Brain microvascular endothelial cell (primary cell): ENCODE results near the gene GAN.
"Not testable (repeated sequence)": the region's sequence is repeated elsewhere in the genome, so short reads cannot be mapped to it uniquely, and the experiment has no call there.

Experiments
- DNase-seq: peaks from one replicate; pipeline ENCODE4 v3.0.0-alpha.2; 2020
- H3K27ac ChIP-seq: fragments of 250-450 bp; sonication (Bioruptor Pico); 2 replicates; pipeline ENCODE4 v1.5.1; 2020; ENCODE audit warnings: mild to moderate bottlenecking, moderate library complexity
- H3K27me3 ChIP-seq: fragments of 250-450 bp; sonication (Bioruptor Pico); replicated peaks from 2 replicates; pipeline ENCODE4 v1.5.1; 2020; ENCODE audit warnings: mild to moderate bottlenecking
- H3K36me3 ChIP-seq: fragments of 250-450 bp; sonication (Bioruptor Pico); replicated peaks from 2 replicates; pipeline ENCODE4 v1.5.1; 2020; ENCODE audit warnings: mild to moderate bottlenecking
- H3K4me3 ChIP-seq: 2 replicates; pipeline ENCODE4 v1.5.1; 2011; ENCODE audit warnings: low read depth, mild to moderate bottlenecking, control low read depth, low read length, moderate library complexity
- in situ Hi-C: cut with HindIII; loops from 2 replicates; pipeline ENCODE4 v1.10.0; 2017; ENCODE audit warnings: low sequenced_read_pairs, low pct_ligation_motif_present
- TF ChIP-seq, protein P1 (sequence below): IDR thresholded peaks from 2 replicates; pipeline ENCODE4 v1.5.1; 2011; ENCODE audit warnings: low read depth, mild to moderate bottlenecking, moderate library complexity, low read length, control low read depth, inconsistent platforms; ENCODE audit errors: missing control alignments

GAN gene

DNA sequence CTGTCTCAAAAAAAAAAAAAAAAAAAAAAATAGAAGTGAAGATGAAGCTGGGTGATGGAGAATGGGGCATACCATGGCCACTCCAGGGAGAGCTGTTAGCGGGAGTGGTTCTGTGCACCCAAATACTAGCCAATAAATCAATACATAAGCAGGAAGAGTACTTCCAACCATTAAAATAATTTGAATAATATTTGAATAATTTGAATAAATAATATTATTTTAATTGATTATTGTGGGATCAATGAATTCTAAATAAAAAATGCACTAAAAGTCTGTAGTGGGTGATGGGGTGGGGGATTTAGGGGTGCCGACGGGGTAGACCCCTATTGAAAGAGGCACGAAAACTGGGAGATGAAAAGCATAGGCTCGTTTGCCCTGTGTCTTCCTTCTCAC lies 88.4 kb downstream of the GAN start:
- H3K27me3 ChIP-seq = no peaks in the 10 kb centered on the region
- no peak overlapping the region for H3K27ac ChIP-seq
- H3K36me3 ChIP-seq = no peaks in the 10 kb centered on the region
- in situ Hi-C loops = no loop called here
- no peak for DNase-seq
- no peak overlapping the region for H3K4me3 ChIP-seq
- TF ChIP-seq, protein P1, sequence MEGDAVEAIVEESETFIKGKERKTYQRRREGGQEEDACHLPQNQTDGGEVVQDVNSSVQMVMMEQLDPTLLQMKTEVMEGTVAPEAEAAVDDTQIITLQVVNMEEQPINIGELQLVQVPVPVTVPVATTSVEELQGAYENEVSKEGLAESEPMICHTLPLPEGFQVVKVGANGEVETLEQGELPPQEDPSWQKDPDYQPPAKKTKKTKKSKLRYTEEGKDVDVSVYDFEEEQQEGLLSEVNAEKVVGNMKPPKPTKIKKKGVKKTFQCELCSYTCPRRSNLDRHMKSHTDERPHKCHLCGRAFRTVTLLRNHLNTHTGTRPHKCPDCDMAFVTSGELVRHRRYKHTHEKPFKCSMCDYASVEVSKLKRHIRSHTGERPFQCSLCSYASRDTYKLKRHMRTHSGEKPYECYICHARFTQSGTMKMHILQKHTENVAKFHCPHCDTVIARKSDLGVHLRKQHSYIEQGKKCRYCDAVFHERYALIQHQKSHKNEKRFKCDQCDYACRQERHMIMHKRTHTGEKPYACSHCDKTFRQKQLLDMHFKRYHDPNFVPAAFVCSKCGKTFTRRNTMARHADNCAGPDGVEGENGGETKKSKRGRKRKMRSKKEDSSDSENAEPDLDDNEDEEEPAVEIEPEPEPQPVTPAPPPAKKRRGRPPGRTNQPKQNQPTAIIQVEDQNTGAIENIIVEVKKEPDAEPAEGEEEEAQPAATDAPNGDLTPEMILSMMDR = no peak

DNA sequence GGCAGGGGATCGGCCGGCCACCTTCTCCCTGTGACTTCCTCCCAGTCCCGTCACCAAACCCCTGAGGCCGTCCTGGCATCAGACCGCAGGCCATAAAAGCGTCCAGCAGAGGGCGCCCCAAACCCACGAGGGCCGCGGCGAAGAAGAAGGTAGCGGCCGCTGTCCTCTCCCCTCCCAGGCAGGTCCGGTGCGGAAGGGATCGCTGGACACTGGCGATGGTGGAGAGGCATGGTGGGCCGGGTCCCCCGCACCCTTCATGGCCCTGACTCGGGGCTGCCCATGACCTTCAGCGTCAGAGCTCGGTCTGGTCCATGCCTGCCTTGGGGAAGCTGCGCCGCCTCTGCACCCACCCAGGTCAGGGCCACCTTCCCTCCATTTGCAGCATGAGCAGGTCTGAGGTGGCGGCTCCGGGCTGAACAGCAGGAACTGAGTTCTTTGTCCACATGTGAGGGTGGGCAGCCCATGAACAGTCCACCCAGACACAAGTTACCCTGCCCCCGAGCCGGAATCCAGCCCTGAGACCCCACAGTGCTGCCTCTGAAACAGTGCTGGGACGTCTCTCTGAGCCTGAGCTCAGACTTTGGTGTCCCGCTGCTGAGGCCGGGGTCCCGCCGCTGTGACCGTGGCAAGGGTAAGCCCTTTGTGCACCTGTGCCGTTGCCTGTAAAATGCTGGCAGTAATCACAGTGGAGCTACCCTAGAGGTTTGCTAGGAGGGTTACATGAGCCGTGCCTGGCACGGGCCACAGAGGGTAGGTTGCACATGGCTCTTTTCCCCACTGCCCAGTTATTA lies 89.0 kb downstream of the GAN start:
- TF ChIP-seq, protein P1 = peak; percentile 93
- peak; percentile 63 for DNase-seq
- no peaks in the 10 kb centered on the region for H3K27me3 ChIP-seq
- H3K36me3 ChIP-seq = no peaks in the 10 kb centered on the region
- in situ Hi-C loops = no loop called here
- H3K4me3 ChIP-seq = peak overlapping the region; percentile 30
- H3K27ac ChIP-seq = no peak overlapping the region

DNA sequence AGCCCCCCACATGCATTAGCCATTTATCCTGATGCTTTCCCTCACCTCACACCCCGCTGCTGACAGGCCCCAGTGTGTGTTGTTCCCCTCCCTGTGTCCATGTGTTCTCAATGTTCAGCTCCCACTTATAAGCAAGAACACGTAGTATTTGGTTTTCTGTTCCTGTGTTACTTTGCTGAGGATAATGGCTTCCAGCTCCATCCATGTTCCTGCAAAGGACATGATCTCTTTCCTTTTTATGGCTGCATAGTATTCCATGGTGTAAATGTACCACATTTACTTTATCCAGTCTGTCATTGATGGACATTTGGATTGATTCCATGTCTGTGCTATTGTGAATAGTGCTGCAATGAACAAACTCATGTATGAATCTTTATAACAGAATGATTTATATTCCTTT lies 90.2 kb downstream of the GAN start:
- H3K36me3 ChIP-seq, DNase-seq, H3K4me3 ChIP-seq, in situ Hi-C loops, H3K27me3 ChIP-seq: not testable (repeated sequence)
- H3K27ac ChIP-seq = peak overlapping the region; percentile 96

DNA sequence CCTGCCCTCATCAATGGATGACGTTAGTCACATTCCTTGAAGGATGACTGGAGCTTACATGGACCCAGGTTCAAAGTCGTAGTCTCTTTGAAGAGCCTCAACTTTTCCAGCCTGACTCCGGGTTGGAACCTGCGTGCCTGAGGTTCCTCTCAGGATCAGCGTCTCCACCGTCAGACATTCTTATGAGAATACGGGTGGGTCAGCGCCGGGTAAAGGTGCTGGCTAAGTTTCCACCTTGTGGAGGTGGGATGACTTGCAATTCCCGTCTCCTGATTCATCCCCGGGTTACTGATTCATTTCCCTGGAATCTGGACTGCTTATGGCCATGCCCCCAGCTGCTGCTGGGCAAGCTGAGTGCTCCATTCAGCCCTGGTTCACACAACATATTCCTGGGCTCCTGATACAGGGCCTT lies 90.9 kb downstream of the GAN start:
- TF ChIP-seq, protein P1 = peak; percentile 57
- DNase-seq = peak; percentile 94
- Histone ChIP-seq H3K4me3 (no peak overlapping the region), H3K27me3 (no peaks in the 10 kb centered on the region), H3K27ac (peak overlapping the region; percentile 96), H3K36me3 (no peaks in the 10 kb centered on the region)
- in situ Hi-C loops = no loop called here

DNA sequence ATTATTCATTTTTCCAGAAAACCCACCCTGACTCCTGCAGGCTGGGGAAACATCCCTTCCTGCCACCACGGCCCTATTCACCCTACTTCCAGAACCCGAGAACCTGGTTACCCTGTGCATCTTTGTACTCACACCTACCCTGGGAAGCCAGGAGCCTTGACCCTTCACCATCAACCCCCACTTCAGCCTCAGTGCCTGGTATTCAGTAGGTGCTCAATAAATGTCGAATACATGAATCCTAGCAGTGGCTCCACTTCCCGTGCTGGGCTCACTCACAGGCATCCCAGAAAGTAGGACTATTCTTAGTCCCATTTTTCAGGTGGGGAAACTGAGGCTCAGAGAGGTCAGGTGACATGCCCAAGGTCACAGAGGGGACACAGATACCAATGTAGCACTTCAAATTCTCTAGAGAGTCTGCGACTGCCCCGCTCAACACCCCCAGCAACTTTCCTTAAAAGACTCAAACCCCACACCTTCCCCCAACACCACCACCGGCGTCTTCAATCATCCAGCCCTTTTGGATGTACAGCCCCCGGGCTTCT lies 93.7 kb downstream of the GAN start:
- Histone ChIP-seq H3K27ac (no peak overlapping the region), H3K36me3 (no peaks in the 10 kb centered on the region), H3K4me3 (no peak overlapping the region), H3K27me3 (no peaks in the 10 kb centered on the region)
- TF ChIP-seq, protein P1 = no peak
- DNase-seq = no peak
- in situ Hi-C loops = no loop called here

DNA sequence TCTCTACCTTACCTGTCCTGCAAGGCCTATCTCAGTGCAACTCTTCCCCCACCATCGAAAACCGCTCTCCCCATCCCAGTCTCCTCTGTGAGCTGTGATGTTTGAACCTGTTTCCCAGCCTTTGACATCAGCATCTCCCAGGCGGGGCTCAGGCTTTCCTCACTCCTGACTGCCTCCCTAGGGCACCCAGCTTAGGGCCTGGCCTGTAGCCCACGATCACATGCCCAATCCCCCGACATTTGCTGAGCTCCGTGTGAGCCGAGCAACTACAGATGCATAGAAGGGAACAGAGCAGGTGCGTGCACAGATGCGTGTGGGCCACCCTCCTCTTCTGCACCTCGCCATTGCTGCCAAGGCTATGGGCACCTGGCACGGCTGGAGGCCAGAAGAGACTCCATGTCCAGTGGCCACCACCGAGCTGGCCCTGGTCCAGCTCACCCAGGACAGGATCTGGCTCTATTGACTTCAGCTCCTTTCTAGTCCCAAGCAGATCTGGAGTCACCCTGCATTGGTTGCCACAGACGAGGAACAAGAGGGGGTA lies 94.3 kb downstream of the GAN start:
- no peak overlapping the region for H3K4me3 ChIP-seq
- TF ChIP-seq, protein P1 = no peak
- no peak overlapping the region for H3K27ac ChIP-seq
- no peaks in the 10 kb centered on the region for H3K36me3 ChIP-seq
- no peaks in the 10 kb centered on the region for H3K27me3 ChIP-seq
- in situ Hi-C loops = no loop called here
- DNase-seq = no peak
